ENCODE measurements around the gene PPP1R13L.

DNA sequence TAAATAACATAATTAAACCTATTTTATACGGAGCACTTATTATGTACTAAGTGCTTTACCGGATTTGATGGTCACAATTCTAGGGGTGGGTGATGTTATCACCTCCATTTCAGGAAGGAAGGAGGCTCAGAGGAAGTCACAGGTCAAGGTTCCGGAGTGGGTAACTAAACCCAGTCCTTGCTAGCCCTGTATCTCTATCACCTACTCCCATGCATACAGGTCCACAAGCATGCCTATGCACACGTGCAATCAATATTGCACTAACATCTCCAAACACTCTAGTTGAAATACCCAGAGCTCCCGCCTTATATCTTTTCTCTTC lies 45.1 kb upstream of the PPP1R13L start:
- TF ChIP-seq, protein P1, sequence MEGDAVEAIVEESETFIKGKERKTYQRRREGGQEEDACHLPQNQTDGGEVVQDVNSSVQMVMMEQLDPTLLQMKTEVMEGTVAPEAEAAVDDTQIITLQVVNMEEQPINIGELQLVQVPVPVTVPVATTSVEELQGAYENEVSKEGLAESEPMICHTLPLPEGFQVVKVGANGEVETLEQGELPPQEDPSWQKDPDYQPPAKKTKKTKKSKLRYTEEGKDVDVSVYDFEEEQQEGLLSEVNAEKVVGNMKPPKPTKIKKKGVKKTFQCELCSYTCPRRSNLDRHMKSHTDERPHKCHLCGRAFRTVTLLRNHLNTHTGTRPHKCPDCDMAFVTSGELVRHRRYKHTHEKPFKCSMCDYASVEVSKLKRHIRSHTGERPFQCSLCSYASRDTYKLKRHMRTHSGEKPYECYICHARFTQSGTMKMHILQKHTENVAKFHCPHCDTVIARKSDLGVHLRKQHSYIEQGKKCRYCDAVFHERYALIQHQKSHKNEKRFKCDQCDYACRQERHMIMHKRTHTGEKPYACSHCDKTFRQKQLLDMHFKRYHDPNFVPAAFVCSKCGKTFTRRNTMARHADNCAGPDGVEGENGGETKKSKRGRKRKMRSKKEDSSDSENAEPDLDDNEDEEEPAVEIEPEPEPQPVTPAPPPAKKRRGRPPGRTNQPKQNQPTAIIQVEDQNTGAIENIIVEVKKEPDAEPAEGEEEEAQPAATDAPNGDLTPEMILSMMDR (IDR thresholded peaks at IDR 0.05) = no peak
- no peak for TF ChIP-seq POLR2A (IDR thresholded peaks at IDR 0.05)
